ENCODE data around the gene C11orf65.
A peak's percentile ranks its signal among the peaks of the same experiment; 100 is the strongest.
"Not testable (repeated sequence)": the region's sequence is repeated elsewhere in the genome, so short reads cannot be mapped to it uniquely, and the experiment has no call there.

Gene C11orf65

GRCh38 chr11:108496643-108497256, 29.4 kb upstream of the C11orf65 start:
- no peak for TF ChIP-seq ZNF274 (IDR thresholded peaks at IDR 0.05; ENCODE audit: low read depth, low read length)

GRCh38 chr11:108495326-108495725, 28.0 kb upstream of the C11orf65 start:
- no peak overlapping the region for H3K4me3 ChIP-seq (ENCODE audit: low read length)
- no peak for TF ChIP-seq ZNF274 (IDR thresholded peaks at IDR 0.05; ENCODE audit: low read depth, low read length)

More at GRCh38 chr11:108496643-108497256, 29.4 kb upstream of the C11orf65 start:
- peak overlapping the region; percentile 69 for H3K4me3 ChIP-seq (ENCODE audit: low read length)

GRCh38 chr11:108494182-108494581, 26.9 kb upstream of the C11orf65 start:
- TF ChIP-seq ZNF274 (IDR thresholded peaks at IDR 0.05; ENCODE audit: low read depth, low read length) = no peak
- H3K4me3 ChIP-seq (ENCODE audit: low read length) = no peak overlapping the region

GRCh38 chr11:108491936-108492335, 24.6 kb upstream of the C11orf65 start:
- TF ChIP-seq ZNF274 (IDR thresholded peaks at IDR 0.05; ENCODE audit: low read depth, low read length) = no peak

GRCh38 chr11:108486828-108487227, 19.5 kb upstream of the C11orf65 start:
- no peak for TF ChIP-seq ZNF274 (IDR thresholded peaks at IDR 0.05; ENCODE audit: low read depth, low read length)
- no peak overlapping the region for H3K4me3 ChIP-seq (ENCODE audit: low read length)

More at GRCh38 chr11:108491936-108492335, 24.6 kb upstream of the C11orf65 start:
- no peak overlapping the region for H3K4me3 ChIP-seq (ENCODE audit: low read length)

GRCh38 chr11:108486331-108486730, 19.0 kb upstream of the C11orf65 start:
- no peak for TF ChIP-seq ZNF274 (IDR thresholded peaks at IDR 0.05; ENCODE audit: low read depth, low read length)
- H3K4me3 ChIP-seq (ENCODE audit: low read length) = no peak overlapping the region

- no peak overlapping the region for H3K4me3 ChIP-seq (ENCODE audit: low read length)
- no peak for TF ChIP-seq ZNF274 (IDR thresholded peaks at IDR 0.05; ENCODE audit: low read depth, low read length)
Observed at GRCh38 chr11:108483163-108483562, 15.8 kb upstream of the C11orf65 start.

GRCh38 chr11:108474664-108475463, 7.5 kb upstream of the C11orf65 start:
- no peak overlapping the region for H3K4me3 ChIP-seq (ENCODE audit: low read length)
- TF ChIP-seq ZNF274 (IDR thresholded peaks at IDR 0.05; ENCODE audit: low read depth, low read length) = no peak

GRCh38 chr11:108472681-108473080, 5.4 kb upstream of the C11orf65 start:
- H3K4me3 ChIP-seq (ENCODE audit: low read length) = no peak overlapping the region
- no peak for TF ChIP-seq ZNF274 (IDR thresholded peaks at IDR 0.05; ENCODE audit: low read depth, low read length)

- TF ChIP-seq ZNF274 (IDR thresholded peaks at IDR 0.05; ENCODE audit: low read depth, low read length) = no peak
Observed at GRCh38 chr11:108468478-108468864, 1.1 kb upstream of the C11orf65 start.

GRCh38 chr11:108466405-108466804, 924 bp downstream of the C11orf65 start:
- peak overlapping the region; percentile 83; the same call in 1 of the 2 replicates for H3K4me3 ChIP-seq (ENCODE audit: low read length)
- no peak for TF ChIP-seq ZNF274 (IDR thresholded peaks at IDR 0.05; ENCODE audit: low read depth, low read length)

More at GRCh38 chr11:108468478-108468864, 1.1 kb upstream of the C11orf65 start:
- no peak overlapping the region for H3K4me3 ChIP-seq (ENCODE audit: low read length)

GRCh38 chr11:108453207-108453835, 14.0 kb downstream of the C11orf65 start:
- no peak overlapping the region for H3K4me3 ChIP-seq (ENCODE audit: low read length)
- no peak for TF ChIP-seq ZNF274 (IDR thresholded peaks at IDR 0.05; ENCODE audit: low read depth, low read length)

GRCh38 chr11:108441445-108441844, 25.9 kb downstream of the C11orf65 start:
- not testable (repeated sequence) for H3K4me3 ChIP-seq (ENCODE audit: low read length)

GRCh38 chr11:108436594-108436993, 30.7 kb downstream of the C11orf65 start:
- no peak for TF ChIP-seq ZNF274 (IDR thresholded peaks at IDR 0.05; ENCODE audit: low read depth, low read length)

GRCh38 chr11:108435066-108435465, 32.3 kb downstream of the C11orf65 start:
- TF ChIP-seq ZNF274 (IDR thresholded peaks at IDR 0.05; ENCODE audit: low read depth, low read length) = no peak

More at GRCh38 chr11:108436594-108436993, 30.7 kb downstream of the C11orf65 start:
- H3K4me3 ChIP-seq (ENCODE audit: low read length) = no peak overlapping the region

More at GRCh38 chr11:108435066-108435465, 32.3 kb downstream of the C11orf65 start:
- no peak overlapping the region for H3K4me3 ChIP-seq (ENCODE audit: low read length)
